Activated T-cell treated with anti-CD3 and anti-CD28 coated beads, Interleukin-2, amount 50 U/mL, for 72 hours (primary cell): ENCODE data around the gene TRAIP. TPM values are rescaled to one million over a fixed set of nuclear protein-coding genes. Genes with fewer than 3 reads are reported as not detected.
A peak's percentile ranks its signal among the peaks of the same experiment; 100 is the strongest.

Experiments
- ATAC-seq, 2 donors: fragments of 150-1000 bp; cut with Tn5 transposase; replicated peaks in 1 of 2; 2 replicates each; pipeline ENCODE4 v1.10.0; 2021; ENCODE audit warnings: moderate library complexity in 2 of 2, mild to moderate bottlenecking in 1 of 2
- DNase-seq, 2 donors: peaks; one replicate each; pipeline ENCODE4 v3.0.0; 2021 to 2022; ENCODE audit warnings: mixed read lengths in 1 of 2
- H3K27ac Mint-ChIP-seq: one replicate; pipeline ENCODE4 v1.8.0; 2022; ENCODE audit warnings: mild to moderate bottlenecking, moderate library complexity, mixed read lengths
- H3K27me3 Mint-ChIP-seq: one replicate; pipeline ENCODE4 v1.8.0; 2022; ENCODE audit warnings: low read depth, mixed read lengths
- H3K36me3 Mint-ChIP-seq, 2 donors: one replicate each; pipeline ENCODE4 v1.8.0; 2022; ENCODE audit warnings: mixed read lengths in 2 of 2, mild to moderate bottlenecking in 1 of 2; ENCODE audit not compliant: insufficient read depth in 2 of 2
- H3K4me1 Mint-ChIP-seq: one replicate; pipeline ENCODE4 v1.8.0; 2022; ENCODE audit warnings: low read depth, mixed read lengths
- H3K4me3 Mint-ChIP-seq, 2 donors: one replicate each; pipeline ENCODE4 v1.8.0; 2022; ENCODE audit warnings: mild to moderate bottlenecking in 2 of 2, mixed read lengths in 2 of 2, moderate library complexity in 2 of 2
- H3K9me3 Mint-ChIP-seq, 2 donors: one replicate each; pipeline ENCODE4 v1.8.0; 2022; ENCODE audit warnings: mixed read lengths in 2 of 2
- total RNA-seq, 2 donors: library from RNA; stranded (reverse); gene quantifications; one replicate each; pipeline ENCODE4 v1.2.3, GENCODE V29; 2022

Gene TRAIP
- total RNA-seq, 2 donors from 2014 or later = 28.0 to 47.2 TPM

- Mint-ChIP-seq H3K27me3 (peaks cover 26% of the 10 kb centered on the region), H3K36me3 (no peaks in the 10 kb centered on the region), H3K27ac (no peak overlapping the region), H3K4me1 (no peaks in the 10 kb centered on the region), H3K4me3 (peak overlapping the region in 1 of 2 donors; percentile 53), H3K9me3 (no peaks in the 10 kb centered on the region)
- DNase-seq = peak in 1 of 2 donors; percentile 13
- no peak for ATAC-seq
Measured at GRCh38 chr3:49867871-49868321, 11.5 kb upstream of the TRAIP start.

GRCh38 chr3:49867400-49867799, 11.0 kb upstream of the TRAIP start:
- Mint-ChIP-seq H3K4me1 (no peaks in the 10 kb centered on the region), H3K36me3 (no peaks in the 10 kb centered on the region), H3K9me3 (no peaks in the 10 kb centered on the region), H3K4me3 (peak overlapping the region in 1 of 2 donors; percentile 22), H3K27me3 (peaks cover 26% of the 10 kb centered on the region), H3K27ac (no peak overlapping the region)
- DNase-seq (no peak), ATAC-seq (no peak)

GRCh38 chr3:49865198-49865784, 8.9 kb upstream of the TRAIP start:
- DNase-seq = no peak
- Mint-ChIP-seq H3K9me3 (no peaks in the 10 kb centered on the region), H3K4me3 (no peak overlapping the region), H3K27ac (no peak overlapping the region), H3K27me3 (peaks cover 19% of the 10 kb centered on the region), H3K4me1 (no peaks in the 10 kb centered on the region), H3K36me3 (no peaks in the 10 kb centered on the region)
- ATAC-seq = no peak

DNA sequence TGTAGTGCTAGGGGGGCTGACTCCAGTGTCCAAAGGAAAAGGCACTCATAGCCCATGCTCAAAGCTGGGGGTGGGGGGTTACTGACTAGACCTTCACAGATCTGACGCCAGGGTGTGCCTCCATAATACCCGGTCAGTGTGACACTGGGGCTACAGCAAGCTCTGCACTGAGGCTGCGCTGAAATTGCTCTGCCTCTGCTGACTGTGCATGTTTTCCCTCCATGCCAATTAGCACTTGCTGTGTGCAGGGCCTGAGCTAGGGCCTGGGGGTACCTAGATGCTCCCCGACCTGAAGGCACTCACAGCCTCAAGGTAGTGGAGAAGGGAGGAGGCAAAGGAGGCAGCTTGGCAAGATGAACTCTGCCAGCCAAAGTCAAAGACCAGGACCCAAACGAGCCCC, 8.1 kb upstream of the TRAIP start:
- Mint-ChIP-seq H3K9me3 (no peaks in the 10 kb centered on the region), H3K4me1 (no peaks in the 10 kb centered on the region), H3K36me3 (no peaks in the 10 kb centered on the region), H3K4me3 (no peak overlapping the region), H3K27me3 (peaks cover 19% of the 10 kb centered on the region), H3K27ac (no peak overlapping the region)
- ATAC-seq (no peak), DNase-seq (no peak)

DNA sequence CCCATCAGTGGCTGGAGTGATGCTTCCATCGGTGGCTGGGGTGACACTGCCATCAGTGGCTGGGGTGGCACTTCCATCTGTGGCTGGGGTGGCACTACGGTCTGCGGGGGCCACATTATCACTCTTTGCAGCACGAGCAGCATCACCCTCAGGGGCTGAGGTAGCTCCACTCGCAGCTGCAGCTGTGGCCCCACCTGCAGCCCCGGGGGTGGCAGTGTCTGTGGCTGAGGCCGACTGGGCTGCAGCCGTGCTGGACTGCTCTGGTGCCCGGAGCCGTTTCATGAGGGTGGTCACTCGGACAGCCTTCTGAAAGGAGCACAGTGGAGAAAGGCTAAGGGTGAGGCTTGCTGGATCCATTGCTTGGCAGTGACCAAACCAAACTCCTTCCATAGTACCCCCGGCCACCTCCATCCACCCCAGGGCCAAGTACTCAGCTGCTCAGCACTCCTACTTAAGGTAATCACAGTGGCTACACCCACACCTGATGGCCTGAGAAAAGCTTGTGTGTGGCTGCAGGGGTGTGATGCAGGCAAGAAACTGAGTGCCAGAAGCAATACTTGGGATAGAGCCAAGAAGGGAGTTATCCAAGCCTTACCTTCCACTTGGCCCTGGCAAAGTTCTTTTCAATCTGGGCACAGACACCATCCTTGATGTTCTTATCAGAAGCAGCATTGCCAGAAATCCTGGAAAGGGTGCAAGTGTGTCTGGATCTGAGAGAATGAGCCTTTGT, 3.4 kb upstream of the TRAIP start:
- no peaks in the 10 kb centered on the region for H3K9me3 Mint-ChIP-seq

DNA sequence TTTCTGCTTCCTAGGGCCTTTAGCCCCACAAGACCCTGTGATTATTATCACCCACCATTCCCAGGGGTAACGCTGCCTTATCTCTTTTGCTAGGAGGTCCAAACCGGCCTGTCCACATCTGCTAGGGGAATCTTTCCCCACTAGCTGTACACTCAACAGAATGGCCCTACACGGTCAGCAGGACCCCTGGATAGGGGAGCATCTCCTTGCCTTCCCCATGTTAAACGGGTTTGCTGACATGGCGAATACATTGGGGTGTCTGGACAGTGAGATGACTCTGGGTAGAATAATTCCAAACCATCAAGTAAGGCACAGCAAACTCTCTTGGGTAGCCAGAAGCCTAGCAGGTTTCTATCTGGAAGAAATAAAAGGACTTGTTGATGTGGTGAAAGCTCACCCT, 702 bp downstream of the TRAIP start:
- Mint-ChIP-seq H3K27me3 (no peaks in the 10 kb centered on the region), H3K36me3 (peaks cover 0 to 4% of the 10 kb centered on the region in 2 donors), H3K4me3 (peak overlapping the region; percentile 97 to 99), H3K27ac (peak overlapping the region; percentile 88), H3K4me1 (peaks cover 29% of the 10 kb centered on the region), H3K9me3 (no peaks in the 10 kb centered on the region)
- ATAC-seq (no peak), DNase-seq (no peak)

More for the DNA sequence above, 3.4 kb upstream of the TRAIP start:
- Mint-ChIP-seq H3K27me3 (peaks cover 8% of the 10 kb centered on the region), H3K4me1 (peaks cover 22% of the 10 kb centered on the region), H3K4me3 (no peak overlapping the region), H3K36me3 (peaks cover 0 to 2% of the 10 kb centered on the region in 2 donors), H3K27ac (no peak overlapping the region)
- no peak for ATAC-seq
- DNase-seq = no peak

DNA sequence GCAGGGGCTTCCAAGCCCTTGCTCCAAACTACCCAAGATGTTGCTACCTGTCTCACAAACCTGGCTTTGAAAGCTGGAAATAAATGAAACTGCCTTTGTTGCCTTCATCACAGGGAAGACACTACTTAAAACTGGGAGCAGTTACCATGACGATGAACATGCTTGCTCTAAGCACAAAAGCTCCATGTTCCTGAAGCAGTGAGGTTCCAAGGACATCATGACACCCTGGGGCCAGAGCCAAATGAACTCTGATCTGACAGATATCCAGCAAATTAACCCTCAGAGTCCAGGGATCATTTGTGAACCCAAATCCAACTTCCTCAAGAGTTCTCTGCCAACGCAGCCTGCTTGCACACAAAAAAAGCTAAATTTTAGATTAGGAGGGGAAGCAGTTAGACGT, 10.7 kb downstream of the TRAIP start:
- H3K27me3 Mint-ChIP-seq = no peaks in the 10 kb centered on the region
- no peaks in the 10 kb centered on the region for H3K9me3 Mint-ChIP-seq
- DNase-seq = no peak
- no peak for ATAC-seq
- H3K27ac Mint-ChIP-seq = no peak overlapping the region
- no peak overlapping the region for H3K4me3 Mint-ChIP-seq
- no peaks in the 10 kb centered on the region for H3K4me1 Mint-ChIP-seq
- H3K36me3 Mint-ChIP-seq = peaks cover 2 to 4% of the 10 kb centered on the region in 2 donors

DNA sequence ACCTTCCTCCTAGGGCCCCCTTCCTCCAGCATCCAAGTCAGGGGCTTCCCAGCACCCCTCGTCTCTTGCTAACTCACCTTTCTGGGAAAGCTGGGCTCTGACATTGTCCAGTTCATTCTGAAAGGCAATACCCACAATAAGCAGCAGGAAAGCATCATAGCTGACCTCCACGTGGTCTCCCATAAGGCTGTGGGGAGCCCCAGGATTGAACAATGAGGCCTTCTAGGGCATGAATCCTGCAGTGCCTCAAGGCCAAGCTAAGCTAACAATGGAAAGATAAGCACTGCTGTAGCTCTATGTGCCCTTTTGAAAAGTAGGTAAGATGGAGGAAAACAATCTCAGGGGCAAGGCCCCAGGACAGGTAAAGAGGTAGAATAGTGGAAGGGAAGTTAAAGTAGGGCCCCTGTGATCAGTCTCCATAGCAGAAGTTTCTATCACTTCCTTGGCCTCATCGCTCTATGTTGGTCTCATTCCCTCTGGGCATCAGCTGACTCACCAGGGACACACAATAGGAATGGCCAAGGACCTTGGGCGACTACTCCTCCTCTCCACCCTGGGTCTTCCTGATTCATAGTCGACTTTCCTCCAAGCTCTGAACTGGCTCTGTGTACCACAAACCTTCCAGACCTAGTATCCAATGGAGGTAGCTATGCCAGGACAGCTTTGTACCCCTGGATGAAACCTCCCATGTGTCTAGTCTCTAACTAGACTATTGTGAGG, 11.7 kb downstream of the TRAIP start:
- ATAC-seq (no peak), DNase-seq (no peak)
- no peaks in the 10 kb centered on the region for H3K4me1 Mint-ChIP-seq
- no peak overlapping the region for H3K4me3 Mint-ChIP-seq
- H3K36me3 Mint-ChIP-seq = peaks cover 2 to 4% of the 10 kb centered on the region in 2 donors
- no peak overlapping the region for H3K27ac Mint-ChIP-seq
- no peaks in the 10 kb centered on the region for H3K27me3 Mint-ChIP-seq
- H3K9me3 Mint-ChIP-seq = no peaks in the 10 kb centered on the region

DNA sequence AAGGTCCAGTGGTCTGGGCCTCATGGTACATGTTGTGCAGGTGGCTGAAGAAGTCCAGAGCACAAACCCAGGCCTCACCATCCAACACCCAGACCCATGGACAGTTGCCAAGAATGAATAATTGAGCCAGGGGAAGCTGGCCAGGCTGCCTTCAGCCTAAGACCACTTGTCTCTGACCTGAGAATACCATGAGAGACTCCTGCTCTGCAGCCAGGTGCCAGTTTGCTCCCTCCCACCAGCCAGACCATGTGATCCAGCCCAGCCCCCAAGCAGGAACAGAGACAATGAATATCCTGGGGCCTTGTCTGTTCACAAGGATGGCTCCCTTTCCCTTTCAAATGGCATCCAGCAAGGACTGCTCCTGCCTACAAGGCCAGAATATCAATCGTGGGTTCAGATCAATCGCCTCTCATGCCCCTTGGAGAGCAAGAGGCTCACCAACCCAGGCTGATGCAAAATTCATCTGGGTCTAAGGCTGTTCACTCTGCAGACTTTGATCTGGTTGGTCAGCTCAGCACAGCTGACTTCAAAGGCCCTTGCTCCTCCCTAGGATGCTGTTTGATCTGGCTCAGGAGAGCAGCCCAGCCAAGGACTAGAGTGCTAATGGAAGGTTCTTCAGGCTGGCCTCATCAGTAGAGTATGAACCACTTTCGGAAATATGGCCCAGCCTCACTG, 13.4 kb downstream of the TRAIP start:
- ATAC-seq (no peak), DNase-seq (no peak)
- Mint-ChIP-seq H3K27ac (no peak overlapping the region), H3K36me3 (peaks cover 4 to 9% of the 10 kb centered on the region in 2 donors), H3K9me3 (no peaks in the 10 kb centered on the region), H3K4me1 (no peaks in the 10 kb centered on the region), H3K4me3 (no peak overlapping the region), H3K27me3 (no peaks in the 10 kb centered on the region)

- DNase-seq = no peak
- ATAC-seq = no peak
- H3K36me3 Mint-ChIP-seq = peaks cover 4 to 12% of the 10 kb centered on the region in 2 donors
- H3K4me1 Mint-ChIP-seq = no peaks in the 10 kb centered on the region
- H3K27me3 Mint-ChIP-seq = no peaks in the 10 kb centered on the region
- no peak overlapping the region for H3K4me3 Mint-ChIP-seq
- no peaks in the 10 kb centered on the region for H3K9me3 Mint-ChIP-seq
- no peak overlapping the region for H3K27ac Mint-ChIP-seq
Measured at GRCh38 chr3:49841806-49842205, 14.6 kb downstream of the TRAIP start.

GRCh38 chr3:49841126-49841696, 15.2 kb downstream of the TRAIP start:
- ATAC-seq (peak; percentile 25 to 44), DNase-seq (peak in 1 of 2 donors; percentile 17)
- no peaks in the 10 kb centered on the region for H3K4me1 Mint-ChIP-seq
- no peaks in the 10 kb centered on the region for H3K27me3 Mint-ChIP-seq
- H3K27ac Mint-ChIP-seq = no peak overlapping the region
- no peak overlapping the region for H3K4me3 Mint-ChIP-seq
- H3K36me3 Mint-ChIP-seq = peaks cover 4 to 14% of the 10 kb centered on the region in 2 donors
- no peaks in the 10 kb centered on the region for H3K9me3 Mint-ChIP-seq

- no peaks in the 10 kb centered on the region for H3K9me3 Mint-ChIP-seq
- no peaks in the 10 kb centered on the region for H3K4me1 Mint-ChIP-seq
- peaks cover 4 to 12% of the 10 kb centered on the region in 2 donors for H3K36me3 Mint-ChIP-seq
- no peaks in the 10 kb centered on the region for H3K27me3 Mint-ChIP-seq
- no peak overlapping the region for H3K4me3 Mint-ChIP-seq
- ATAC-seq (no peak), DNase-seq (no peak)
- H3K27ac Mint-ChIP-seq = no peak overlapping the region
Measured at GRCh38 chr3:49840388-49840787, 16.0 kb downstream of the TRAIP start.
